WI38 (cell line): Measurements from ENCODE around the gene CT45A1.
"Not testable (repeated sequence)": the region's sequence is repeated elsewhere in the genome, so short reads cannot be mapped to it uniquely, and the experiment has no call there.

Experiments
- H3K4me3 ChIP-seq: 2 replicates; pipeline ENCODE4 v1.5.1; 2011; ENCODE audit warnings: low read depth, mild to moderate bottlenecking, control low read depth, low read length
- CTCF ChIP-seq: IDR thresholded peaks from 2 replicates; pipeline ENCODE4 v1.5.1; 2012; ENCODE audit warnings: low read depth, mild to moderate bottlenecking, control low read depth, low read length

The CT45A1 gene

GRCh38 chrX:135737366-135738071 lies 24.1 kb downstream of the CT45A1 start:
- no peak for TF ChIP-seq CTCF
- no peak overlapping the region for H3K4me3 ChIP-seq

- peak; percentile 60 for TF ChIP-seq CTCF
- no peak overlapping the region for H3K4me3 ChIP-seq
These were observed 27.3 kb downstream of the CT45A1 start for GRCh38 chrX:135740681-135741149.

- no peak overlapping the region for H3K4me3 ChIP-seq
- TF ChIP-seq CTCF: no peak
These were observed 27.8 kb downstream of the CT45A1 start for GRCh38 chrX:135741192-135741715.

- not testable (repeated sequence) for H3K4me3 ChIP-seq
These were observed 31.3 kb downstream of the CT45A1 start for GRCh38 chrX:135744739-135745138.

- not testable (repeated sequence) for H3K4me3 ChIP-seq
These were observed 54.7 kb downstream of the CT45A1 start, which contains the start of gene CT45A3 for GRCh38 chrX:135768091-135768490. TSS of gene CT45A3 (minus strand) at chrX:135768191. CDS start at chrX:135764444, 3,747 bp downstream.
